ENCODE data around the gene TMEM150B.

GRCh38 chr19:55365245-55365644 lies 40.1 kb upstream of the TMEM150B start:
- TF ChIP-seq YY1 (IDR thresholded peaks at IDR 0.05; ENCODE audit: extremely low read depth, insufficient replicate concordance, low read depth, low read length) (no peak), CTCF (IDR thresholded peaks at IDR 0.05 in 2 of 3, conservative IDR thresholded peaks at IDR 0.05 in 1 of 3; ENCODE audit: borderline replicate concordance in 1 of 3, insufficient read depth in 1 of 3, low read depth in 2 of 3, low read length in 2 of 3) (no peak), CEBPB (IDR thresholded peaks at IDR 0.05; ENCODE audit: low read depth) (no peak), JUND (IDR thresholded peaks at IDR 0.05) (no peak), POLR2AphosphoS5 (IDR thresholded peaks at IDR 0.05; ENCODE audit: low read depth, low read length) (no peak), POLR2A (IDR thresholded peaks at IDR 0.05; ENCODE audit: borderline replicate concordance, extremely low read depth, insufficient read depth, insufficient read length) (no peak), RAD21 (IDR thresholded peaks at IDR 0.05; ENCODE audit: low read depth) (no peak), EZH2phosphoT487 (IDR thresholded peaks at IDR 0.05; ENCODE audit: borderline replicate concordance) (no peak), EGR1 (IDR thresholded peaks at IDR 0.05; ENCODE audit: low read depth) (no peak), SP1 (IDR thresholded peaks at IDR 0.05; ENCODE audit: low read depth) (no peak)

Measured in HCT116 (cell line).